Tibial nerve (tissue), 4 donors: ENCODE measurements around the gene NEURL3.

Experiments used
- EP300 ChIP-seq, 2 donors: sonication (generic); formaldehyde crosslinking; IDR thresholded peaks; one replicate each; pipeline ENCODE4 v1.6.1; 2017; ENCODE audit warnings: antibody characterized with exemption in 2 of 2, mild to moderate bottlenecking in 1 of 2
- POLR2A ChIP-seq, 2 donors: fragments of 450-650 bp; IDR thresholded peaks; one replicate each; pipeline ENCODE4 v1.6.1; 2017; ENCODE audit warnings: antibody characterized with exemption in 2 of 2, mild to moderate bottlenecking in 2 of 2, moderate library complexity in 2 of 2
- TF ChIP-seq, protein P1 (sequence below), 5 experiments: fragments of 200-600 bp in 3 of 5; fragments of 450-650 bp in 2 of 5; sonication (generic) in 3 of 5; IDR thresholded peaks; one replicate each; pipeline ENCODE4 v1.5.1; 2016 to 2019; ENCODE audit warnings: antibody characterized with exemption in 5 of 5, mild to moderate bottlenecking in 3 of 5, moderate library complexity in 2 of 5

DNA sequence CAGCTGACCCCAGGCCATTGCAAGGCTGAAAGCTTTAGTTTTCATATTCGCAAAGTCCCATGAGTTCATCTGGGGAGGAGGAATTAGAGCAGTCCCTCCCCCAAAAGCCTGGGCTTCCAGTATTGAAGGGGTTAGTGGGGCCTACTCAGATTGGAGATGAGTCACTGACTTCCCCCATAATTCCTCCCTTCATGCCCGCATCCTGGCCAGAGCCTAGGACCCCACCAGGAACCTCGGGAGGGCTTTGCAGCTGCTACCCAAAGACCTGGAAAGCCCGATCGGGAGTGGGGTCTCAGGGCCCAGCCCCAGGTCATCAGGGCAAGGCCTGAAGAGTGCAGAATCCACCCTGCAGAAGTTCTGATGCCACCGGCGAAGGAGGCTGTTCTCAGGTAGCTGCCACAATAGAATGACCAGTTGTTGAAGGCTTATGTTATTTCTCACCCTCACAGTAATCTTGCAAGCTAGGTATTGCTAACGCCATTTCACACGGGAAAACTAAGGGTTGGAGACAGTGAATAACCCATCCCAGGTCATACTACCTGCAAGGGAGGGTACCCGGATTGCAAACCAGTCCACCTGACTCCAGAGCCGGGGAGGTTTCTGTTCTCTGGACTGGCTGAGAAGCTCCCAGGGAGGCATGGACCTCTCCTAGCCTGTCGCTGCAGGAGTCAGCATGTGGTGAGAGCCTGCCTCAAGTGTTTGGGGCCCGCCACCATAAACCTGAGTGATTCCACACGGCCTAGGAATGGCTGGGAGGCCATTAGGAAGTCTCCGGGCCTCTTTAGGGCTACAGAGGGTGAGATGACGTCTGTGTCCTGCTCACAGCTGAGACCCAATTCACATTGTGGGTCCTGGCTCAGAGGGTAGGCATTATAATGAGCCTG is 25.6 kb upstream of the NEURL3 start:
- no peak for TF ChIP-seq POLR2A (IDR thresholded peaks at IDR 0.05)
- TF ChIP-seq, protein P1, sequence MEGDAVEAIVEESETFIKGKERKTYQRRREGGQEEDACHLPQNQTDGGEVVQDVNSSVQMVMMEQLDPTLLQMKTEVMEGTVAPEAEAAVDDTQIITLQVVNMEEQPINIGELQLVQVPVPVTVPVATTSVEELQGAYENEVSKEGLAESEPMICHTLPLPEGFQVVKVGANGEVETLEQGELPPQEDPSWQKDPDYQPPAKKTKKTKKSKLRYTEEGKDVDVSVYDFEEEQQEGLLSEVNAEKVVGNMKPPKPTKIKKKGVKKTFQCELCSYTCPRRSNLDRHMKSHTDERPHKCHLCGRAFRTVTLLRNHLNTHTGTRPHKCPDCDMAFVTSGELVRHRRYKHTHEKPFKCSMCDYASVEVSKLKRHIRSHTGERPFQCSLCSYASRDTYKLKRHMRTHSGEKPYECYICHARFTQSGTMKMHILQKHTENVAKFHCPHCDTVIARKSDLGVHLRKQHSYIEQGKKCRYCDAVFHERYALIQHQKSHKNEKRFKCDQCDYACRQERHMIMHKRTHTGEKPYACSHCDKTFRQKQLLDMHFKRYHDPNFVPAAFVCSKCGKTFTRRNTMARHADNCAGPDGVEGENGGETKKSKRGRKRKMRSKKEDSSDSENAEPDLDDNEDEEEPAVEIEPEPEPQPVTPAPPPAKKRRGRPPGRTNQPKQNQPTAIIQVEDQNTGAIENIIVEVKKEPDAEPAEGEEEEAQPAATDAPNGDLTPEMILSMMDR (IDR thresholded peaks at IDR 0.05): no peak
- no peak for TF ChIP-seq EP300 (IDR thresholded peaks at IDR 0.05)
